Hepatic stellate cell (primary cell): ENCODE measurements around the gene CCR1.
"Not testable (repeated sequence)": the region's sequence is repeated elsewhere in the genome, so short reads cannot be mapped to it uniquely, and the experiment has no call there.

Source experiments
- DNase-seq: peaks from one replicate; pipeline ENCODE4 v3.0.0; 2011; ENCODE audit warnings: low spot score

The CCR1 gene

GRCh38 chr3:46168583-46169345 is 39.3 kb downstream of the CCR1 start:
- DNase-seq = no peak

- DNase-seq = no peak
These were observed 44.5 kb downstream of the CCR1 start for GRCh38 chr3:46163556-46164041.

GRCh38 chr3:46162975-46163555 is 45.0 kb downstream of the CCR1 start:
- DNase-seq = no peak

- not testable (repeated sequence) for DNase-seq
These were observed 50.4 kb downstream of the CCR1 start for GRCh38 chr3:46157685-46158084.

GRCh38 chr3:46154311-46154710 is 53.8 kb downstream of the CCR1 start:
- DNase-seq = no peak
